H1 (cell line): Measurements from ENCODE around the gene KCNRG. TPM values are rescaled to one million over a fixed set of nuclear protein-coding genes. Genes with fewer than 3 reads are reported as not detected.

Experiments
- CTCF ChIA-PET: fragments of 300-600 bp; sonication (Branson Sonifier 250); formaldehyde crosslinking; loops from one replicate; lab custom pipeline; 2021; ENCODE audit not compliant: partially characterized antibody; lab: Charles Lee
- POLR2A ChIA-PET: fragments of 300-600 bp; sonication (Branson Sonifier 250); formaldehyde crosslinking; loops from one replicate; lab custom pipeline; 2021; ENCODE audit warnings: inconsistent platforms; ENCODE audit not compliant: partially characterized antibody; lab: Charles Lee
- DNase-seq, 2 experiments: peaks; one replicate each; pipeline versions ENCODE4 v3.0.0 to v3.0.0-alpha.2; 2010 to 2022; ENCODE audit warnings: low spot score in 2 of 2, low read depth in 1 of 2, mixed read lengths in 1 of 2
- FAIRE-seq: peaks from 2 replicates; lab custom pipeline; 2011; peaks lifted over from hg19 to GRCh38; lab: Jason Lieb, UNC
- H2AFZ ChIP-seq: 2 replicates; pipeline ENCODE4 v1.8.1; 2012; ENCODE audit warnings: low read length, inconsistent platforms
- H2AK5ac ChIP-seq: 2 replicates; pipeline ENCODE4 v1.6.1; 2013; ENCODE audit warnings: low read depth, low read length
- H2BK120ac ChIP-seq: replicated peaks from 2 replicates; pipeline ENCODE3; 2013; ENCODE audit warnings: low read depth, low read length, inconsistent platforms
- H2BK12ac ChIP-seq: 2 replicates; pipeline ENCODE4 v1.6.1; 2013; ENCODE audit warnings: low read depth, low read length
- H2BK15ac ChIP-seq: 2 replicates; pipeline ENCODE4 v1.6.1; 2013; ENCODE audit warnings: low read length
- H2BK20ac ChIP-seq: 2 replicates; pipeline ENCODE4 v1.6.1; 2013; ENCODE audit warnings: low read length
- H2BK5ac ChIP-seq: 2 replicates; pipeline ENCODE4 v1.6.1; 2013; ENCODE audit warnings: low read depth, low read length
- H3K14ac ChIP-seq: 2 replicates; pipeline ENCODE4 v1.6.1; 2013; ENCODE audit warnings: inconsistent platforms; ENCODE audit not compliant: insufficient read length
- H3K18ac ChIP-seq: 2 replicates; pipeline ENCODE4 v1.6.1; 2013; ENCODE audit warnings: low read length; ENCODE audit errors: extremely low read depth
- H3K23ac ChIP-seq: 2 replicates; pipeline ENCODE4 v1.6.1; 2013; ENCODE audit warnings: inconsistent platforms; ENCODE audit not compliant: insufficient read length
- H3K23me2 ChIP-seq: 2 replicates; pipeline ENCODE4 v1.6.1; 2013; ENCODE audit warnings: low read depth, low read length
- H3K27ac ChIP-seq: 2 replicates; pipeline ENCODE4 v1.6.1; 2011; ENCODE audit warnings: low read depth, low read length, inconsistent platforms
- H3K27me3 ChIP-seq, 4 experiments: replicated peaks in 1 of 4; 1 replicate in 1 of 4; 2 replicates in 3 of 4; pipeline versions ENCODE4 v1.6.1 to v1.8.1; 2011 to 2013; ENCODE audit warnings: low read length in 3 of 4, mild to moderate bottlenecking in 3 of 4, inconsistent platforms in 2 of 4, mixed read lengths in 2 of 4, moderate library complexity in 1 of 4; ENCODE audit not compliant: control insufficient read depth in 3 of 4, insufficient read depth in 3 of 4; ENCODE audit errors: extremely low read depth in 1 of 4
- H3K36me3 ChIP-seq, 4 experiments: 2 replicates each; pipeline versions ENCODE4 v1.6.1 to v1.8.1; 2011 to 2013; ENCODE audit warnings: mild to moderate bottlenecking in 4 of 4, low read length in 3 of 4, moderate library complexity in 2 of 4, control low read depth in 1 of 4, inconsistent platforms in 1 of 4; ENCODE audit not compliant: insufficient read depth in 4 of 4, control insufficient read depth in 2 of 4
- H3K4ac ChIP-seq: replicated peaks from 2 replicates; pipeline ENCODE3; 2013; ENCODE audit warnings: low read length, low read depth, mixed read lengths, inconsistent platforms; ENCODE audit not compliant: insufficient read length
- H3K4me1 ChIP-seq, 4 experiments: replicated peaks in 1 of 4; 1 replicate in 1 of 4; 2 replicates in 3 of 4; pipeline versions ENCODE4 v1.6.1 to v1.8.1; 2011 to 2013; ENCODE audit warnings: low read length in 3 of 4, inconsistent platforms in 2 of 4, mixed read lengths in 1 of 4; ENCODE audit not compliant: insufficient read depth in 4 of 4, control insufficient read depth in 3 of 4
- H3K4me2 ChIP-seq, 2 experiments: 2 replicates each; pipeline versions ENCODE4 v1.6.1 to v1.8.1; 2011 to 2013; ENCODE audit warnings: low read depth in 2 of 2, low read length in 2 of 2, control low read depth in 1 of 2, inconsistent platforms in 1 of 2, mild to moderate bottlenecking in 1 of 2; ENCODE audit not compliant: insufficient read depth in 1 of 2
- H3K4me3 ChIP-seq, 4 experiments: fragments of 200-600, 300-600 bp in 1 of 4; sonication (generic), shearing (Covaris generic), sonication (Bioruptor Twin) in 1 of 4; 2 replicates each; pipeline versions ENCODE4 v1.5.1 to v1.8.1; 2011 to 2016; ENCODE audit warnings: low read length in 4 of 4, low read depth in 3 of 4, control low read depth in 2 of 4, inconsistent platforms in 2 of 4, mild to moderate bottlenecking in 2 of 4, mixed read lengths in 1 of 4, moderate library complexity in 1 of 4; ENCODE audit not compliant: insufficient read depth in 2 of 4; ENCODE audit errors: extremely low read depth in 1 of 4
- H3K56ac ChIP-seq: replicated peaks from 2 replicates; pipeline ENCODE3; 2013; ENCODE audit warnings: low read depth, mild to moderate bottlenecking, mixed read lengths, low read length, inconsistent platforms; ENCODE audit not compliant: insufficient read length
- H3K79me1 ChIP-seq: 2 replicates; pipeline ENCODE4 v1.6.1; 2013; ENCODE audit warnings: low read depth, low read length, control low read depth
- H3K79me2 ChIP-seq, 2 experiments: 2 replicates each; pipeline versions ENCODE4 v1.6.1 to v1.8.1; 2012 to 2013; ENCODE audit warnings: low read length in 2 of 2, mild to moderate bottlenecking in 2 of 2, inconsistent platforms in 1 of 2; ENCODE audit not compliant: insufficient read depth in 2 of 2, control insufficient read depth in 1 of 2
- H3K9ac ChIP-seq, 4 experiments: replicated peaks in 1 of 4; 1 replicate in 1 of 4; 2 replicates in 3 of 4; pipeline versions ENCODE4 v1.6.1 to v1.8.1; 2011 to 2013; ENCODE audit warnings: low read depth in 3 of 4, low read length in 3 of 4, control low read depth in 2 of 4, mild to moderate bottlenecking in 2 of 4, moderate library complexity in 2 of 4, inconsistent platforms in 1 of 4; ENCODE audit errors: extremely low read depth in 1 of 4
- H3K9me3 ChIP-seq, 2 experiments: 2 replicates each; pipeline versions ENCODE4 v1.6.1 to v1.8.1; 2012 to 2013; ENCODE audit warnings: mild to moderate bottlenecking in 2 of 2, moderate library complexity in 2 of 2, control low read depth in 1 of 2, inconsistent platforms in 1 of 2, low read depth in 1 of 2, low read length in 1 of 2, mixed read lengths in 1 of 2; ENCODE audit not compliant: insufficient read depth in 2 of 2
- H4K20me1 ChIP-seq, 2 experiments: replicated peaks in 1 of 2; 2 replicates each; pipeline versions ENCODE3 to v1.8.1; 2011 to 2013; ENCODE audit warnings: inconsistent platforms in 2 of 2, low read length in 2 of 2, mild to moderate bottlenecking in 1 of 2; ENCODE audit not compliant: insufficient read depth in 2 of 2, control insufficient read depth in 1 of 2
- H4K5ac ChIP-seq: 2 replicates; pipeline ENCODE4 v1.6.1; 2013; ENCODE audit warnings: low read length, low read depth, mixed read lengths, inconsistent platforms; ENCODE audit not compliant: insufficient read length
- H4K8ac ChIP-seq: 2 replicates; pipeline ENCODE4 v1.8.0; 2013; ENCODE audit warnings: mild to moderate bottlenecking, moderate library complexity, low read length, inconsistent platforms; ENCODE audit not compliant: insufficient read depth; ENCODE audit errors: extremely low read depth
- H4K91ac ChIP-seq: replicated peaks from 2 replicates; pipeline ENCODE3; 2013; ENCODE audit warnings: low read length, mixed read lengths, inconsistent platforms; ENCODE audit not compliant: insufficient read length
- CBX8 ChIP-seq: fragments of 300-800, 300-1000 bp; sonication (generic); IDR thresholded peaks from 2 replicates; pipeline ENCODE4 v1.7.1; 2016; ENCODE audit warnings: low read depth, low read length, borderline replicate concordance
- EZH2 ChIP-seq: fragments of 200-600 bp; sonication (generic); IDR thresholded peaks from 2 replicates; pipeline ENCODE4 v1.7.1; 2012; ENCODE audit warnings: low read depth, mild to moderate bottlenecking, moderate library complexity, low read length, inconsistent platforms; ENCODE audit not compliant: severe bottlenecking
- KDM5A ChIP-seq: fragments of 200-600 bp; IDR thresholded peaks from 2 replicates; pipeline ENCODE4 v1.7.1; 2012; ENCODE audit warnings: mild to moderate bottlenecking, low read length, inconsistent platforms, mixed read lengths
- NRF1 ChIP-seq: IDR thresholded peaks from 2 replicates; pipeline ENCODE4 v1.6.1; 2011; ENCODE audit warnings: mild to moderate bottlenecking, low read depth, low read length, improper control_type of control experiment
- POU5F1 ChIP-seq: IDR thresholded peaks from 2 replicates; pipeline ENCODE4 v1.6.1; 2011; ENCODE audit warnings: low read depth, mild to moderate bottlenecking, low read length, moderate library complexity
- RNF2 ChIP-seq: fragments of 200-900, 300-1000 bp; sonication (generic); IDR thresholded peaks from 2 replicates; pipeline ENCODE4 v1.7.1; 2016; ENCODE audit warnings: borderline replicate concordance, low read depth, mild to moderate bottlenecking, antibody characterized with exemption, low read length; ENCODE audit not compliant: poor library complexity, severe bottlenecking; ENCODE audit errors: missing control alignments
- TAF7 ChIP-seq: optimal IDR thresholded peaks from 2 replicates; pipeline ENCODE3; 2011; ENCODE audit warnings: low read depth, mild to moderate bottlenecking, inconsistent platforms, low read length, moderate library complexity, borderline replicate concordance
- TCF12 ChIP-seq: IDR thresholded peaks from 2 replicates; pipeline ENCODE4 v1.6.1; 2011; ENCODE audit warnings: low read depth, mild to moderate bottlenecking, low read length
- WGBS, 2 experiments: shearing (Covaris generic) in 1 of 2; methylation state at CpG; one replicate each; pipeline versions ENCODE4 v1.1.6 to v1.1.7; 2013 to 2015; ENCODE audit warnings: low lambda C conversion rate in 2 of 2, mixed read lengths in 2 of 2, inconsistent platforms in 1 of 2, low coverage in 1 of 2, missing lambda C conversion rate in 1 of 2; ENCODE audit not compliant: insufficient replicate concordance in 2 of 2, insufficient coverage in 1 of 2, insufficient read length in 1 of 2; ENCODE audit errors: extremely low coverage in 1 of 2, missing lambda C conversion rate in 1 of 2; 5-methylcytosine and 5-hydroxymethylcytosine counted together
- polyA plus RNA-seq, 7 experiments: library from polyadenylated mRNA; depleted of rRNA in 3 of 7; stranded (reverse) in 5 of 7; unstranded in 2 of 7; fragments of >200 nt in 5 of 7; fragments of 200-250 nt in 2 of 7; gene quantifications; 1 replicate in 5 of 7; 2 replicates in 1 of 7; 4 replicates in 1 of 7; pipeline versions ENCODE4 v1.2.1 to v1.2.3, GENCODE V29; 2011 to 2013; ENCODE audit warnings: missing spikeins in 2 of 7, mixed read lengths in 2 of 7
- total RNA-seq: library from RNA; stranded (reverse); fragmentation: NEBNext Ultra II Directional; extraction: Animal tissue kit (Norgen Biotek cat#: 25700); gene quantifications from 2 replicates; pipeline ENCODE4 v1.2.1, GENCODE V29; 2021

Gene KCNRG
- total and polyA plus RNA-seq, 2 of the 8 experiments (the other 6 are each of a cell fraction or from before 2014, with no cell fraction given): 0.65 to 1.2 TPM

- no peak overlapping the region for H2BK120ac ChIP-seq
- no peak overlapping the region for H3K14ac ChIP-seq
- POLR2A ChIA-PET: interaction anchor here (1.7 kb wide), 1 partner anchor 11 kb away, joined by 4 read pairs; no protein-coding TSS in a partner anchor
- no peak overlapping the region for H3K18ac ChIP-seq
- H4K91ac ChIP-seq: no peak overlapping the region
- H3K9me3 ChIP-seq: no peaks in the 10 kb centered on the region
- peaks cover 0 to 6% (median 3%) of the 10 kb centered on the region in 4 experiments; a peak in 3 of 8 replicates for H3K36me3 ChIP-seq
- no peak overlapping the region for H3K27ac ChIP-seq
- no peak overlapping the region for H4K5ac ChIP-seq
- H4K20me1 ChIP-seq: peaks cover 0 to 2% of the 10 kb centered on the region in 2 experiments
- H2BK15ac ChIP-seq: no peak overlapping the region
- 0 out of 2 replicates have a peak, but pooled peaks cover 2% of the 10 kb centered on the region for H3K23me2 ChIP-seq
- 88% methylated on average over 1 of the region's 1 CpG; no CpG with 5 or more reads in 1 of the 2 experiments for WGBS, 2 experiments
- peaks cover 0 to 32% of the 10 kb centered on the region in 2 experiments; a peak in 2 of 4 replicates for H3K79me2 ChIP-seq
- H3K4me3 ChIP-seq: no peak overlapping the region
- no peak overlapping the region for H3K4me2 ChIP-seq
- H3K4ac ChIP-seq: no peak overlapping the region
- TF ChIP-seq EZH2: no peak
- TF ChIP-seq RNF2: no peak
- no peak for TF ChIP-seq CBX8
- TF ChIP-seq KDM5A: no peak
- TF ChIP-seq TAF7: no peak
- TF ChIP-seq TCF12: no peak
- no peak for TF ChIP-seq NRF1
- no peak for TF ChIP-seq POU5F1
- TF ChIP-seq, all 59 proteins: peak for 0
- Histone ChIP-seq H2AK5ac (no peak overlapping the region), H3K4me1 (no peaks in the 10 kb centered on the region), H2AFZ (no peak overlapping the region), H3K9ac (no peak overlapping the region), H3K79me1 (peaks cover 3% of the 10 kb centered on the region; the same call in 1 of the 2 replicates), H2BK20ac (no peak overlapping the region), H3K56ac (no peak overlapping the region), H4K8ac (no peak overlapping the region), H3K27me3 (no peaks in the 10 kb centered on the region), H3K23ac (no peak overlapping the region), H2BK12ac (no peak overlapping the region), H2BK5ac (no peak overlapping the region)
- DNase-seq (no peak), FAIRE-seq (no peak)
- CTCF ChIA-PET: interaction anchor here (1.3 to 3.1 kb wide), 2 partner anchors 10 to 15 kb away, joined by 5 to 12 read pairs; no protein-coding TSS in a partner anchor
These were observed 54.0 kb downstream of the KCNRG start for GRCh38 chr13:50069261-50069660.
